Kidney (tissue), 14 donors: Measurements from ENCODE around the gene SLIT1. TPM values are rescaled to one million over a fixed set of nuclear protein-coding genes. Genes with fewer than 3 reads are reported as not detected.
A peak's percentile ranks its signal among the peaks of the same experiment; 100 is the strongest.

Experiments used
- DNase-seq, 5 donors: peaks; one replicate each; pipeline ENCODE4 v3.0.0-alpha.2; 2013 to 2020
- FAIRE-seq: peaks from 2 replicates; lab custom pipeline; 2012; peaks lifted over from hg19 to GRCh38; lab: Jason Lieb, UNC
- H3K27ac ChIP-seq, 2 donors: one replicate each; pipeline ENCODE4 v1.7.0; 2013; ENCODE audit warnings: low read depth in 2 of 2, low read length in 2 of 2, inconsistent platforms in 1 of 2
- H3K27me3 ChIP-seq: one replicate; pipeline ENCODE4 v1.7.1; 2013; ENCODE audit warnings: low read length, inconsistent platforms; ENCODE audit not compliant: control insufficient read depth, insufficient read depth
- H3K36me3 ChIP-seq, 3 donors: one replicate each; pipeline versions ENCODE4 v1.7.0 to v1.7.1; 2013; ENCODE audit warnings: low read length in 3 of 3, control low read depth in 1 of 3, inconsistent platforms in 1 of 3; ENCODE audit not compliant: insufficient read depth in 3 of 3, control insufficient read depth in 2 of 3
- H3K4me1 ChIP-seq, 3 donors: one replicate each; pipeline versions ENCODE4 v1.7.0 to v1.7.1; 2013; ENCODE audit warnings: low read length in 3 of 3, inconsistent platforms in 1 of 3, low read depth in 1 of 3; ENCODE audit not compliant: control insufficient read depth in 2 of 3, insufficient read depth in 2 of 3
- H3K4me3 ChIP-seq, 3 donors: one replicate each; pipeline versions ENCODE4 v1.7.0 to v1.8.1; 2013; ENCODE audit warnings: low read length in 3 of 3, control low read depth in 1 of 3, inconsistent platforms in 1 of 3
- H3K9ac ChIP-seq, 3 donors: one replicate each; pipeline versions ENCODE4 v1.7.0 to v1.7.1; 2013; ENCODE audit warnings: low read length in 3 of 3, control low read depth in 1 of 3, inconsistent platforms in 1 of 3
- H3K9me3 ChIP-seq, 3 donors: one replicate each; pipeline versions ENCODE4 v1.7.0 to v1.7.1; 2013; ENCODE audit warnings: low read length in 3 of 3, control low read depth in 1 of 3, inconsistent platforms in 1 of 3; ENCODE audit not compliant: control insufficient read depth in 2 of 3, insufficient read depth in 1 of 3
- intact Hi-C: fragments of 100-400 bp; cut with DNase I; formaldehyde crosslinking; loops from one replicate; pipeline ENCODE4 v1.11.1; 2022
- polyA plus RNA-seq: library from polyadenylated mRNA; stranded (reverse); fragments of 350-450 nt; fragmentation: Illumina TruSeq; extraction: RNeasy Lipid Tissue Mini Kit (QIAGEN cat#74804); gene quantifications from one replicate; pipeline ENCODE4 v1.2.3, GENCODE V29; 2014; ENCODE audit warnings: low read depth, low replicate concordance; ENCODE audit not compliant: insufficient read depth
- total RNA-seq: library from RNA; stranded (reverse); fragmentation: NEBNext Ultra II Directional; extraction: Animal tissue kit (Norgen Biotek cat#: 25700); gene quantifications from one replicate; pipeline ENCODE4 v1.2.1, GENCODE V29; 2021
- TF ChIP-seq, protein P1 (sequence below): IDR thresholded peaks from 3 replicates; pipeline ENCODE4 v1.5.1; 2012; ENCODE audit warnings: mild to moderate bottlenecking, moderate library complexity, borderline replicate concordance; ENCODE audit not compliant: insufficient read depth; ENCODE audit errors: extremely low read depth
- donor health status: control.
- donor health status: control.
- donor health status: control.
- donor health status: control.
- donor health status: control.
- donor health status: DM: yes; HTN: yes; CAD: no.
- donor health status: Normal renal cell carcinoma (clear cell type).

The SLIT1 gene
- total and polyA plus RNA-seq, 2 donors from 2014 or later = 0.06 to 0.35 TPM

DNA sequence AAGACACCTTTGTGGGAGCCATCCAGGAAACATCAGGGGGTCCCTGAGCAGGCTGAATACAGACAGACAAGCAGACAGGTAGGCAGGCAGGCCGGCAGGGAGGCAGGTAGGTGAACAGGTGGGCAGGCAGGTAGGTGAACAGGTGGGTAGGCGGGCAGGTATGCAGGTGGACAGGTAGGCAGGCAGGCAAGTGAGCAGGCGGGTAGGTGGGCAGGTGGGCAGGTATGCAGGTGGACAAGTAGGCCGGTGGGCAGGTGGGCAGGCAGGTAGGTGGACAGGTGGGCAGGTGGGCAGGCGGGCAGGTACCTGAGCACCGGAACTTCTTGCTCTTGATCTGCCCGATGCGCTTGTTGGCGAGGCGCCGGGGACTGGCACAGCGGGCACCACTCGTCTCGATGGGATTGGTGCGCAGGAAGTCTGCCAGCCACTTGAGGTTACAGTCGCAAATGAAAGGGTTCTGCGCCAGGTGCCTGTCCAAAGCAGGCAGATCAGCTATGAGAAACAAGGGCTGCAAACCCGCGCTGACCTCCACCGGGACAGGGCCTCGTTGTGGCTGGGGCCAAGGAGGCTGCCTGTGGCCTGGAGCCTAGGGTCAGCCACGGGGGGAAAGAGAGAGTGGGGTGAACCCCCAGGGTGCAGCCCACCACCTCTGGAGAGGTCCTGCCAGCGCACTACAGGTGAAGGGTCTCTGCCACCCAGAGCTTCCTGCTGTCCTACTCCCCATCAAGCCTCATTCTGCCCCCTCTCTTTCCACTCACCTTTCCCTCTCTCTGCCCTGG lies 136.9 kb downstream of the SLIT1 start:
- FAIRE-seq (no peak), DNase-seq (peak in 1 of 5 donors; percentile 28)
- Histone ChIP-seq H3K9ac (no peak overlapping the region), H3K4me1 (no peaks in the 10 kb centered on the region), H3K9me3 (no peaks in the 10 kb centered on the region), H3K4me3 (no peak overlapping the region), H3K36me3 (no peaks in the 10 kb centered on the region), H3K27ac (no peak overlapping the region), H3K27me3 (no peaks in the 10 kb centered on the region)
- intact Hi-C loops = no loop called here
- TF ChIP-seq, protein P1, sequence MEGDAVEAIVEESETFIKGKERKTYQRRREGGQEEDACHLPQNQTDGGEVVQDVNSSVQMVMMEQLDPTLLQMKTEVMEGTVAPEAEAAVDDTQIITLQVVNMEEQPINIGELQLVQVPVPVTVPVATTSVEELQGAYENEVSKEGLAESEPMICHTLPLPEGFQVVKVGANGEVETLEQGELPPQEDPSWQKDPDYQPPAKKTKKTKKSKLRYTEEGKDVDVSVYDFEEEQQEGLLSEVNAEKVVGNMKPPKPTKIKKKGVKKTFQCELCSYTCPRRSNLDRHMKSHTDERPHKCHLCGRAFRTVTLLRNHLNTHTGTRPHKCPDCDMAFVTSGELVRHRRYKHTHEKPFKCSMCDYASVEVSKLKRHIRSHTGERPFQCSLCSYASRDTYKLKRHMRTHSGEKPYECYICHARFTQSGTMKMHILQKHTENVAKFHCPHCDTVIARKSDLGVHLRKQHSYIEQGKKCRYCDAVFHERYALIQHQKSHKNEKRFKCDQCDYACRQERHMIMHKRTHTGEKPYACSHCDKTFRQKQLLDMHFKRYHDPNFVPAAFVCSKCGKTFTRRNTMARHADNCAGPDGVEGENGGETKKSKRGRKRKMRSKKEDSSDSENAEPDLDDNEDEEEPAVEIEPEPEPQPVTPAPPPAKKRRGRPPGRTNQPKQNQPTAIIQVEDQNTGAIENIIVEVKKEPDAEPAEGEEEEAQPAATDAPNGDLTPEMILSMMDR = no peak

DNA sequence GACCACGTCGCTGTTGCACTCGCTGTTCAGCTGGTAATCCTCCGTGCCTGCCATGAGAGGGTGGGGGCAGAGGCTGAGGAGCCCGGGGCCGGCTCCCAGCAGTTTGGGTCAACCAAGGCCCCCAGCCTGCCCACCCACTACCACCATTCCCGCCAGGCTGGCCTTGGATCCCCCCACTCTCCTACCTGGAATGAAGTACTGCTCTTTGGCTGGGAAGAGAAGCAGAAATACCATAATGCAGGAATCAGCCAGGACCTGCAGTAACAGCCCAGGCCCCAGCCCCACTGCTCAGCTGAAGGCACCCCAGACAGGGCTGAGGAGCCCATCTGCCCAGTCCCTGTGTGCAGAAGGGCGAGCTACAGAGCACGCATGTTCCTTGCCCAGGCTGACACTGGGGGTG lies 138.0 kb downstream of the SLIT1 start:
- no peak for DNase-seq
- Histone ChIP-seq H3K9me3 (no peaks in the 10 kb centered on the region), H3K27ac (no peak overlapping the region), H3K27me3 (no peaks in the 10 kb centered on the region), H3K4me3 (no peak overlapping the region), H3K36me3 (no peaks in the 10 kb centered on the region), H3K4me1 (no peaks in the 10 kb centered on the region), H3K9ac (no peak overlapping the region)
- TF ChIP-seq, protein P1 = no peak
- intact Hi-C loops = no loop called here
- no peak for FAIRE-seq

DNA sequence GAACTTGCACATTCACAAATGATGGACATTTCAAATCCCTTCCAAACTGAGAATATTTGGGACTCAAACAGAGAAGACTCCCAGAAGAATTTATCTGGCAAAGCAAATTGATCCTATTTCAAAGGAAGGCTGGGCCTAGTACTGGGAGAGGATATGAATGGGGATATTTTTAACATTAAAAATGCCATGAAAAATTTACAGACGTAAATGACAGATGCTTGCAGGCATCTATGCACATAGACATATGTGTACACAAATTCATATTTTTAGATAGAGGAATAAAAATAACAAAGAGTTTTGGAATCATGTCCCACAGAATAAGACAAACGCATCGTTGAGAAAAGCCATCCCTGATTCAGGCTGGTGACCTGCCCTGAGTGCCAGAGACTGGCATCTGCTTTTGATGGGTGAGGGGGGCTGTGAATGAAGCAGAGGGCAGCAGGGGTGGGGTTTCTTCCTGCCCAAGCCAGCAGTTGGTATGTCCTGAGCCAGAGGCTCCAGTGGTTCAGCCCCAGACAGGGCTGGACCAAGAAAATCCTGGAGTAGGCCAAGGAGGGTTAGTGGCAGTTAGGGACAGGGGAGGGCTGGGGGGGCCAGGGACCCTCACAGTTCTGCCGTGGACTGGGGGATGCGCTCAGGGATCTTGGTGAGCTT lies 138.5 kb downstream of the SLIT1 start:
- intact Hi-C loops = no loop called here
- no peak overlapping the region for H3K9ac ChIP-seq
- DNase-seq = no peak
- H3K9me3 ChIP-seq = no peaks in the 10 kb centered on the region
- TF ChIP-seq, protein P1 = no peak
- no peaks in the 10 kb centered on the region for H3K27me3 ChIP-seq
- no peak overlapping the region for H3K4me3 ChIP-seq
- no peak for FAIRE-seq
- H3K27ac ChIP-seq = no peak overlapping the region
- H3K4me1 ChIP-seq = no peaks in the 10 kb centered on the region
- no peaks in the 10 kb centered on the region for H3K36me3 ChIP-seq
